ENCODE data around the gene APH1B. TPM values are rescaled to one million over a fixed set of nuclear protein-coding genes. Genes with fewer than 3 reads are reported as not detected.

APH1B gene
- polyA plus RNA-seq, 3 donors, result 15.7 to 19.9 (median 17.6) TPM

DNA sequence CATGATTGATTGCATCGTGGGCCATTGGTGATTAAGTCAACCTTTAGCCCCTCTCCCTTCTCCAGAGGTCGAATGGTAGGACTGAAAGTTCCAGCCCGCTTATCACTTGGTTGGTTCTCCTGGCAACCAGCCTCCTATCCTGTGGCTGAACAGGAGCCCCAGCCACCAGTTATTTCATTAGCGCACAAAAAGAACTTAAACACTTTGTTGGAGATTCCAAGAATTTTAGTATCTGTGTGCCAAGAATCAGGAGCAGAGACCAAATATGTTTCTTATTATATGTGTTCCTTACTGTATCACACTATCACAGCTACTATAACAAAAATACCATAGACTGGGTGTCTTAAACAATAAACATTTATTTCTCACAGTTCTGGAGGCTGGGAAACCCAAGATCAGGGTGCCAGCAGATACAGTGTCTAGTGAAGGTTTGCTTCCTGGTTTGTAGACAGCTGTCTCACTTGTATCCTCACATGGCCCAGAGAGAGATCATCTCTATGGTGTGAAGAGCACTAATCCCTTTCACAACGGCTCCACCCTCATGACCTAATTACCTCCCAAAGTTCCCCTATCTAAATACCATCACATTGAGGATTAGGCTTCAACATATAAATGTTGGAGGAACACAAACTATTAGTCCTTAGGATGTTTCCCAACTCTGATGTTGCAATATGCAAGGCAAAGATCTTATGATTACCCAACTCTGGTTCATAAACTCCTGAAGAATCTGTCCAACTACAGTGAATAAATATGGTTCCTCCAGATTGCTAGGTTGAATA is 30.5 kb upstream of the APH1B start:
- DNase-seq, result no peak

DNA sequence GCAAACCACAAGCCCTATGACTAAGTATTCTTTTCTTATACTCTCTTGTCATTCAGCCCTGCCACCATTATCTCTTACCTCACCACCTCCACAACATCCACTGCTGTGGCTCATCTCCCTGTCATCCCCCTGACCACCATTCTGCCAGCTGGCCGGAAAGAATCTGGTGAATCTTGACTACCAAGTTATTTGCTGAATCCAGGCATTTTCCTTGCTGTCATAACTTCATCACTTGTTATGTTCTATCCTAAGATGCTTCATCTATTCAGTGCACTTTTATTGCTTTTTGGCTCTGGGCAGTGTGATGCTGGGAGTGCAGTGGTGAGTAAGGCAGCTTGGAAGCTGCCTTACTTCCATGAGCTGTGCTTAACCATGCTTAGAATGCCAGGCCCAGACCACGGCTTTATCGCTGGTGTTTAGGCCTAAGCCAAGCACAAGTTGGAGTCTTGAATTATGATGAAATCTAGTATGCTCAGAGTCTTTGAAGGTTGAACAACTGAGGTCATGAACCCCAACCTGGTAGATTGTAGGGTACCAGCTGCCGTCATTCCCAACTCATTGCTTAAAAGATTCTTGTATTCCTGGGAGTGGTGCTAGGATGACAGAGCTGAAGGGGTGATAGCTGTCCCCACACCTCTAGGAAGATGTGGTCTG is 27.0 kb upstream of the APH1B start:
- no peak for DNase-seq

DNA sequence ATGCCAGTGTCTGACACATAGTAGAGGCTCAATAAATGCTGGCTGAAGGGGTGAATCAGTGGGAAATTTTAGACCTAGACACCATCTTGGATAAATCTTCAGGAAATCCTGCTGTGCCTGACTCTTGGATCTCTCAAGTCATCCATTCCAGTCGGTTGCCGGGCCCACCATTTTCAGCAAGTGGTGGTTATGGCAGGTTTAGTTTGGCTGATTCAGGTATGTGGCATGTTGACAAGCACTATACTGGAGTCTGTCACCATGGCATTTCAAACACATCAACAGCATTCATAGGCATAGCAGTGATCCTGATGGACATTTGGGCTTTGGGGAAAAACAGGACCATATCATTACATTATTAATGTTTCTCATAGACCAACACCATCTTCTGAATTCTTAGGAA is 25.7 kb upstream of the APH1B start:
- no peak for DNase-seq

DNA sequence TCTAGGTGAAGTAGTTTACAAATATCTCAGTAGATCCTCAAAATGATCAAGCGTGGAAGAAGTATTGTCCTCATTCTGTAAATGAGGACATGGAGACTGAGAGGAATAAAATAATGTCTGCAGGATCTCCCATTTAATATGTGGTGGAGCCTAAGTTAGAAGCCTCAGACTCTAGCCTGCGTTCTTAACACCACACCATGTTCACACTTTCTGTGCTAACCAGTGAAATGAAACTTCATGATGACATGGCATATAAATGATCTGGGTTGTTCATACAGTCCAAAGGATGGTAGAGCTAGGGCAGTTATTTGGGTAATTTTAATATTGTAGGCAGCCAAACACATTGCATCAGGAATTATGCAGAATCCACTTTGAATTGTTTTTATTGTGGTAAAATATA is 25.1 kb upstream of the APH1B start:
- no peak for DNase-seq

DNA sequence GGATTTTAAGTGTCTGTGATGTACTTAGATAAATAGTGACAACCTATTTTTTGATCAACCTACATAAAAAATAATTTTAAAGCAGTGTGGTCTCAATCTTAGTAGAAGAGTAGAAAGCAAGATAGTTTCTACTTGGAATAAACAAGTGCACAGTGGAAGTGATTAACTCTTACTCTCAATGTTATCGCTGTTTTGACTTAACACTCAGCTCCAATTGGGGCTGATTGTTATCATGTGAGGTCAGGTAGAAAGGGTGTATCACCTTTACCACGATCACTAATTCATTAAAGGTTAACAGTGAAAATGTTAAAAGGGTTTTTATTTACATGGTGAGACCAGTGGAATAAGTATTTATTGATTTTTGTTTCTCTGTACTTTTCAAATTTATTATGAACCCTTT is 22.4 kb upstream of the APH1B start:
- no peak for DNase-seq

DNA sequence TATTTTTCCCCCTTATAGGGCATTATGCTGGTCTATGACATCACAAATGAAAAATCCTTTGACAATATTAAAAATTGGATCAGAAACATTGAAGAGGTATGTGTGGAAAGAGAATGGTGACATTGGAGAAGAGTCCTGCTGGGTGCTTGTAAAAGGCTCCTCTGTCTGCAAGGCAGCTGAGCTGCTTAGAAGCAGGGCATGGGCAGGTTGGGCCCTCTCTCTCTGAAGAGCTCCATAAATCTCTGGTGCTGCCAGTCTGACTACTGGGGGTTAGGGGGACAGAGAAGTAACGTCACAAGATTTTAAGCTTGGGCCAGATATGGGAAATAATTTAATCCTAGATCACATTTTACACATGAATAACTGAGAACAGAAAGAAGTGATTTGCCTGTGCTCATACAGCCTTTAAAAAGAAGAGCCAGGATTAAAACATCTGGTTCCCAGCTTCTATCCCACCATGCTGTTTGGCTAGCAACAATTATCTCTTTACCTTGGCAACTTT is 21.9 kb upstream of the APH1B start:
- no peak for DNase-seq

DNA sequence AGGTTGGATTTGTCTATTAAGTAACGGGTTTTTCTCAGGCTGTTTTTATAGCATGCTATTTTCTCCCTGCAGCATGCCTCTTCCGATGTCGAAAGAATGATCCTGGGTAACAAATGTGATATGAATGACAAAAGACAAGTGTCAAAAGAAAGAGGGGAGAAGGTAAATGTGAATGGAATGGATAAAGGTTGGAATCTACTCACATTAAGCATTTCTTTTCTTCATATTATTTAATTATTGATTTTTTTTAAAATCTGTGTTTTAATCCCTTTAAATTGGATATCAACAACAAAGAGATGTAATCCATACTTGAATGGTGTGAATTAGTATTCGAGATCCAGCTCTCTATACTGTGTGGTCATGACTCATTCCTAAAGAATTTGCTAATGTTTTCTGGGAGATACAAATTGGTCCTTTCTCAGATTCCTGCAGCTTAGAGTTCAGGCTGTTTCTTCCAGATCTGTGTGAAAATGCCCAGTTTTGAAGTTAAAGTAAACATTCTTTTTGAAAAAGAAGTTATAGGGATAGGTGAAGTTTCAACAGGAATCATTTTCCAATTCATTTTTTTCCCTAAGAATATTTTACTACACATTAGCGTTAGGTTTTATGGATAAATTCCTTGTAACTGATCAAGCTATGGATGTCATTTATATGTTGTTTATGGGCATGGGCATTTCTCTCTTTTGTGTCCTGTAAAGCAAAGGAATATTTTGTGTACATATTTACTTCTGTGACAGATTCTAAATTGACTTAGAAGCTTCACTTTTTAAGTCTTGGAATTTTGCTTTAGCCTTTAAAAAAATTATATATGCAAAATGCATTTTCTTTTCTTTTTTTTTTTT is 20.8 kb upstream of the APH1B start:
- DNase-seq, result peak; percentile 47

DNA sequence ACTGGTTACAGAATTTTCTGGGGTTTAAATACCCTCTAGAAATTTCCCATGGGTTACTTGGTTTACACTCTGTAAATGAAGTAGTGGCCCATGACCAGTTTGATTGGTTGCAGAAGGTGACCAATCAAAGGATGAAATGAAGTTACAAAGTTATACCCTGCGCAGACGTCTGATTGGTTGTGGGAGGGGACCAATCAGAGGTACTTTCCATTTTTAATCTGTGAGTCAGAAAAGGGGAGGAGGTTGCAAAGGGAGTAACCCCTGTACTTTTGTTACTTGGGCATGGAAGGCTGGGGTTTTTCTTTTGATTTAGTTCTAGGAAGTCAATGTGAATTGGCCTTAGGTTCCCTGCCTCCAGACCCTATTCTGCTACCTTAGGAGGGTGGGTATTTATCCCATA is 18.7 kb upstream of the APH1B start:
- DNase-seq, result no peak

DNA sequence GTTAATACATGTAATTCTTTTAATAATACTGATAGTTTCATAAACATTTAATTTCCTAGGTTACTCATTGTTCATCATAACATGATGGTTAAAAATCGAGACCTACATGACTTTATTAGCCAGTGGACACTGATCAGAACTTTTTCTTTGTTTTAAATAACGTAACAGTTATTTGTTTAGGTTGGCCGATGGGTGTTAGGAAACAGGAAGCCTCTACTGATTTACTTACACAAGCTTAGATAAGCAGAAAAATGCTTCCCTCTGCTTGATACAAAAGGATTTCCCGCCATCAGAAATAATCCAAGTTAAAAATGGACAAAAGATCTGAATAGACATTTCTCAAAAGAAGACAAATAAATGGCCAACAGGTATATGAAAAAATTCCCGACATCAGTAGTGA is 16.6 kb upstream of the APH1B start:
- DNase-seq, result no peak

DNA sequence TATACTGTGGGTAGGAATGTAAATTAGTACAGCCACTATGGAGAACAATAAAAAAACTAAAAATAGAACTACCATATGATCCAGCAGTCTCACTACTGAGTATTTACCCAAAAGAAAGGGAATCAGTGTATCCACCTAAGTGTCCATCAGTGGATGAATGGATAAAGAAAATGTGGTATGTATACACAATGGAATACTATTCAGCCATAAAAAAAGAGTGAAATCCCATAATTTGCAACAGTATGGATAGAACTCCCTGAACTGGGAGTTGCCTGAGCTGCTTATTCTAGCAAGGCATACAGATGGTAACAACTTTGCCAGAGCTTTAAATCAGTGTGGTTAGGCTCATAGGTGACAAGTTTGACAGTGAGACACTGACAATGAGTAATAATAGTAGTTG is 16.1 kb upstream of the APH1B start:
- no peak for DNase-seq

DNA sequence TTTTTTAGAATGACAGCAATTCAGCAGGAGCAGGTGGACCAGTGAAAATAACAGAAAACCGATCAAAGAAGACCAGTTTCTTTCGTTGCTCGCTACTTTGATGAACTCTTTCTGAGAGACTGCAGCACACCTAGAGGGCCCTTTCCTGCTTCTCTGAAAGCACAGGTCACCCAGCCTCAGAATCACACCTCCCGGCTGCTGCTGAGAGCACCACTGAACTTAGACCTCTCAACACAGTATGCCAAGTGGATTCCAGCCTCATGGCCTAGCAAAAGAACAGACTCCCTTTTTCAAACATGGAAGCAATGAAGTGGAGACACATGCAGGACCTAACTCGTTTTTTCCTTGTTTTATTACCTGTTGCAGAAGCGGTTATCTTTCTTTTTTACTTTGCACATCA is 13.9 kb upstream of the APH1B start:
- no peak for DNase-seq

DNA sequence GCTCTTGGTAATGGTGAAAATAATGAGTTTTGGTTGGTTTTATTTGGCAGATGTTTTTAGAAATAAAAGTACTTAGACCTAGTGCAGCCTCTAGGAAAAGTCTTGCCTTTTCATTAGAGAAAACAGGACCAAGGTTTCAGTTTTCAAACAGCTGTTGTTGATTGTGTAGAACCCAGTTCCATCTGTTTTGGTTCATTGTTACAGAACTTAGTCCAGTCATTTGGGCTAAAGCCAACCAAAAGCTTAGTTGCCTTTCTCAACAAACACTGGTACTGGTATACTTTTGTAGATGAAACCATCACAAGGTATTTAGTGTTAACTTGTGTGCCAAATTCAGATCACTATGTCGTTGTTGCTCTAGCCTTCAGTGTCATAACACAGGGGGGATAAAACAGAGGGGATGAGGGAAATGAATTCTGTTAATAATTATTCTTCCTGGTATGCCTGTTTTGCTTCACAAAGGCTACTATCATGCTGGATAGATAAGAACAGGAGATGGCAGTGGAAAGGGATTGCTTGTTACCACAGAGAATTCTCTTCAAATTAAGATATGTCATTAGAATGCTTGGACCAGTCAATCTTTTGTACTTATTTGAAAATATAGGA is 12.6 kb upstream of the APH1B start:
- no peak for DNase-seq

DNA sequence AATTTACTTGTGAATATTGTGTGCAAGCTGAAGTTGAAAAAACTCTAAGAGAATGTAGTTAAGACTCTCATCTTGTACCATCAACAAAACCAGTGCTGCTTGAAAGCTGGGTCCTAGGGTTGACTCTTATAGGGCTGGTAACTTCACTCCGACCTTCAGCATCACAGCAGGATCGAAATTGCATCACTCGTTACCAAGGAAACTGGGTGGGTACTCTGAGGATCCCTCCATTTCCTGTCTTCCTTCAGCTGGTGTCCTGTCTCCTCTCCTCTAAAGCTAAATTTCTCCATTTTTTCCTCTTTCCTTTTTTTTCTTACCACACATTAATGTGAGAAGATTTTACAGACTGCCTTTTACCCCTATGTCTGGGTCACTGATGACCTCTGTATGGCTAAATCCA is 3.0 kb upstream of the APH1B start:
- DNase-seq, result no peak

DNA sequence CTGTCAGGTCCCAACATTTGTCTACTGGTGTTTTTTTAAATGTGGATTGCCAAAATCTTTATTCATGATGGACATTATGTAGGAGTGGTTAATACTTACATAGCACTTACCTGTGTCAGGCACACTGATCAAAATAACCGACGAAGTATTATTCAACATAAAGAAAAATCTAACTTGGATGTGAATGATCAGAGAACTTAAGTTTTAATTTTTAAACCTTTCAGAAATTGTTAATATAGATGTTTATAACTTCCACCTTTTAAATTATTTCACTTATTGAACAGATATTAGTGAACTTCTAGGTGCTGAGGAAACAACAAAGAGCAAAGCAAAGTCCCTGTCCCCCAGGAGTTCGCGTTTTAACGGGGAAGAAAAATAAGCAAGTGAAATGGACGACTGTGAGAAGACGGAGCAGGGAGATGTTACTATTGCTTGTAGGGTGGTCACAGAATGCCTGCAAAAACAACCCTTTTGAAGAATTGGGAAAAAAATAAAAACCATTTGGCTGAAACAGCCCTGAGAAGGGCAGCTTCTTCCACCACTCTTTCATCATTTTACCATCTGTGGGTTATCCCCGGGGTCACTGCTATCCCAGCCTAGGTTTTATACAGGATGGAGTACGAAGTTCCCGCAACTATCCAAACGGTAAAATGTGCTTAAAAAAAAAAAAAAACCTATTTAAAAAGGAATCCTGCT is 915 bp upstream of the APH1B start:
- DNase-seq, result no peak

DNA sequence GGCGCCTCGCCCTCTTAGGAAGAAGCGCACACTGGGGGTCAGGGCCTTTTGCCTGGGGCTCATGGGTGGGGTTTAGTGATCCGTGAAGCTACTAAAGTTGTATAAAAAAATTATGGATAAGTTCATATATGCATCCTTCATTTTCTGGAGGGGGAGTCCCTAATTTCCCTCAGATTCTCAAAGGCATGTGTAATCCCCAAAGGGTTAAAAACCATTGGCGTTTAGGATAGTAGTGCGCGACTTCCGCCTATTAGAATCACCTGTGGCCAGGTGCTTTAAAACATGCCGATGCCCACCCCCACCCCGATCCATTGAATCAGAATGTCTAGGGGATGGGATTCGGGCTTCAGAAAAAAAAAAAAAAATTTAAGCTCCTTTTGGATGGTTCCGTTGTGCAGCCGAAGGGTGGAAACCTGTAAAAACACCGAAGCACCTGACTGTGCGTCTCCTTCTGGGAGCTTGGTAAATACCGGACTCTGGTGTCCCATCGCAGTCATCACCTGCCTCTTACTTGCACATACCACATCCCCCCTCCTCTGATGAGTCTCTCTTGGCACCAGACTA is 570 bp downstream of the APH1B start:
- DNase-seq, result peak; percentile 12

DNA sequence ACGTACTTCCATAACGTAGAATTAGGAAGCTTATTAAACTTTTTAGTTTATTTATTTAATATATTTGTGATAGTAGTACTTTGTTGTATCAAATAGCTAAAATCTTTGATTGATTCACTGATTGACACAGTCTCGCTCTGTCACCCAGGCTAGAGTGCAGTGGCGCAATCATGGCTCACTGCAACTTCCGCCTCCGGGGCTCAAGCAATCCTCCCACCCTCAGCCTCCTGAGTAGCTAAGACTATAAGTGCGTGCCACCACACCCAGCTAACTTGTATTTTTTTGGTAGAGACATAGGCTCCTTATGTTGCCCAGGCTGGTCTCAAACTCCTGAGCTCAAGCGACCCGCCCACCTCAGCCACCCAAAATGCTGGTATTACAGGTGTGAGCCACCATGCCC is 5.7 kb downstream of the APH1B start:
- no peak for DNase-seq

DNA sequence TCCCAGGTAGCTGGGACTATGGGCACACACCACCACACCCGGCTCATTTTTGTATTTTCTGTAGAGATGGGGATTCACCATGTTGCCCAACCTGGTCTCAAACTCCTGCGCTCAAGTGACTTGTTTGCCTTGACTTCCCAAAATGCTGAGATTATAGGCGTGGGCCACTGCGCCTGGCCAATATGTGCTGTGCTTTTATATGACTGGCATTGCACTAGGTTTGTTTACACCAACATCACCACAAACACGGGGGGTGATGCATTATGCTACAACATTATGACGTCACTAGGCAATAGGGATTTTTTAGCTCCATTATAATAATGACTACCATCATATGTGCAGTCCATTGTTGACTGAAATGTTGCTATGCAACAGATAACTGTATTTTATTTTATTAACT is 6.9 kb downstream of the APH1B start:
- no peak for DNase-seq

DNA sequence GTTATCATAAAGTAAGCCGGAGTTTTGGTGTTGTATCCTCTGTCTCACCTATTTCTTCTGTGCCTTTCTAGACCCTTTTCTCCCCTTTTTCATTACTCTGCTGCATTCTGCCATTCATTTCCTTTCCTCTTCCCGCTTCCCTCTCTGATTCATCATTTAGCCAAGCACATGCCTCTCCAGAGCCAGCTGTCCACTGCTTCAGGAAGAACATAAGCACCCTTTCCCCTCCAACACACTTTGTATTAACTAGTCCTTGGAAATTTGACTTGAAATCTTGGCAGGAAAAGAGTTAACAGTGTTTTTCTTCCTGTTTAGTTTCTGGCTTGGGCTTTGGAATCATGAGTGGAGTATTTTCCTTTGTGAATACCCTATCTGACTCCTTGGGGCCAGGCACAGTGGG is 9.7 kb downstream of the APH1B start:
- no peak for DNase-seq

DNA sequence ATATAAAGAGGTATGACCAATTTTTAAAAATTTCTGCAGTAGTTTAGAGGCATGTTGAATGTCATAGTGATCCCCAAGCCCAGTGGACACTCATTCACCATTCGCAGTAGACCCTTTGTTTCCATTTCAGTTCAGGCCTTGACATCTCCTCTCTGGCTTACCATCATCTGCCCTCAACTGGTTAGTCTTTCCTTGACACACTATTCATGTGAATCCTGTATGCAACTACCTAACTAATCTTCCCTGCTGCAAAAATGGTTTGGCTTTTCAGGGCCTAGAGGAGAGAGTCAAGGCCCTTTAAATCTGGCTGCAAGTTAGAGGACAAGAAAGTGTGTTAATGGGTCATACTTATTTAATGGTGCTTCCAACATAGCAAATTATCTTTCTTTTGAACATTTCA is 10.9 kb downstream of the APH1B start:
- no peak for DNase-seq

DNA sequence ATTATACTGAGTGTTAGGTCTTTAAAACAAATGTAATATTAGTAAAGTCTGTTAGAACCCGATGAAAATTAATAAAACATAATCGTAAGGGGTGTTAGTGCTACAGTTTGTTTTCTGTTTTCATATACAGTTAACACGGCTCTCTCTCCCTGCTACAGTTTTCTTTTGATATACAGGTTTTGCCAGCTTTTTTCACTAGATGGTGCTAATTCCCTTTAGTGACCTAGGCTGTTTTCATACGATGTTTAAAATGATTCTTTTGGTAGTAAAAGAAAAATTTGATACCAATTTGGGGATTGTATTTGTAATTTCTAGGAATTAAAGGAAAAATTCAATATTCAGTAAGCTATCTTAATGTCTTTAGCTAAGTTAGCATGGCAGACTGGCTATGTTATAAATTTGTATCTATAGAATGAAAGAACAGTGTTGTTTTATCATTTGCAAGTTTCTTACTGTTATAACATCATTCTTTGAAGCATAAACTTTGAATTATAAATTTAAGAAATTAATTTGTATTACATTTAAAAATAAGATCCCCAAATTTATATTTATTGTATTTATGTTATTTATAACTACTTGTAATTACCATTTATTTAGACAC is 11.5 kb downstream of the APH1B start:
- DNase-seq, result peak; percentile 61

DNA sequence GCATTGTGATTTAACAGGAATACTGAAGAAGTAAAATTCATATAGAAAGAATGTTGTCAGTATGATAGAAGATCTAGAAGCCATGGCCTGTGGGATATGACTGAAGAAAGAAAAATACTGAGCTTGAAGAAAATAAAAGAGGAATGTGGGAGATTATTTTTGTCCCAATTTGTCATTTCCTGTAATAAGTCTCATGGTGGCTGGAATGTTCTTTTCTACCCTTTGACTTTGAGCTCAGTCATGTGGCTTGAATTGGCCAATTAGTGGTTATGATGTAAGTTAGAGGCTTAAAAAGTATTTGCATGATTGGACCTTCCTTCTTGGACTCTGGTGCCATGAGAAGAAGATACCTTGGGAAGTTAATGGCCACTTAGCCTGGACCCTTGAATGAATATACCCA is 14.1 kb downstream of the APH1B start:
- DNase-seq, result no peak
